MM.1S (cell line): ENCODE results near the gene FBXW11.

Experiments used
- EZH2phosphoT487 ChIP-seq: fragments of 300-600 bp; sonication (generic); IDR thresholded peaks from 2 replicates; pipeline ENCODE4 v1.6.1; 2018; ENCODE audit warnings: antibody characterized with exemption, low read length
- TF ChIP-seq, protein P1 (sequence below): fragments of 300-600 bp; sonication (generic); IDR thresholded peaks from 2 replicates; pipeline ENCODE4 v1.5.1; 2016; ENCODE audit warnings: antibody characterized with exemption, low read length, mixed read lengths

DNA sequence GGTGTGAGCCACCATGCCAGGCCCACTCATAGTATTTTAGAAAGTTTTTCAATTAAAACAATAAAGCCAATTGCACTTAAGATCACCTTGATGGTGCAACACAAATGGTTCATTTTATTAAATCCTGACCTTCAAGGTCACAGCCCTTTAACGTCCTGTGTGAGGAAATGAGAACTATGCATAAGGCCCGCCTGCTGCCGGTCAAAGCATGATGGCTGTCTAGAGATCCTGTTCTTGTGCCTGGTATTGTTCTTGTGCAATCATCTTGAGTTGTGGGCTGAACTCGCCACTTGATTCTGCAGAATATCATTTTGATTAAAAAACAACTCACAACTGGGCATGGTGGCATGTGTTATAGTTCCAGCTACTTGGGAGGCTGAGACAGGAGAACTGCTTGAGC is 43.6 kb upstream of the FBXW11 start:
- TF ChIP-seq, protein P1, sequence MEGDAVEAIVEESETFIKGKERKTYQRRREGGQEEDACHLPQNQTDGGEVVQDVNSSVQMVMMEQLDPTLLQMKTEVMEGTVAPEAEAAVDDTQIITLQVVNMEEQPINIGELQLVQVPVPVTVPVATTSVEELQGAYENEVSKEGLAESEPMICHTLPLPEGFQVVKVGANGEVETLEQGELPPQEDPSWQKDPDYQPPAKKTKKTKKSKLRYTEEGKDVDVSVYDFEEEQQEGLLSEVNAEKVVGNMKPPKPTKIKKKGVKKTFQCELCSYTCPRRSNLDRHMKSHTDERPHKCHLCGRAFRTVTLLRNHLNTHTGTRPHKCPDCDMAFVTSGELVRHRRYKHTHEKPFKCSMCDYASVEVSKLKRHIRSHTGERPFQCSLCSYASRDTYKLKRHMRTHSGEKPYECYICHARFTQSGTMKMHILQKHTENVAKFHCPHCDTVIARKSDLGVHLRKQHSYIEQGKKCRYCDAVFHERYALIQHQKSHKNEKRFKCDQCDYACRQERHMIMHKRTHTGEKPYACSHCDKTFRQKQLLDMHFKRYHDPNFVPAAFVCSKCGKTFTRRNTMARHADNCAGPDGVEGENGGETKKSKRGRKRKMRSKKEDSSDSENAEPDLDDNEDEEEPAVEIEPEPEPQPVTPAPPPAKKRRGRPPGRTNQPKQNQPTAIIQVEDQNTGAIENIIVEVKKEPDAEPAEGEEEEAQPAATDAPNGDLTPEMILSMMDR: no peak
- no peak for TF ChIP-seq EZH2phosphoT487
